RWPE2 (cell line): ENCODE results near the gene MCOLN1.

Source experiments
- ATAC-seq: fragments of 200-7000 bp; cut with Tn5 transposase; 3 replicates; pipeline ENCODE4 v1.9.1; 2021; ENCODE audit warnings: low read depth
- DNase-seq: peaks from one replicate; pipeline ENCODE4 v3.0.0-alpha.2; 2020; ENCODE audit warnings: low spot score
- H3K27ac ChIP-seq: fragments of 450-650 bp; 2 replicates; pipeline ENCODE4 v1.5.1; 2017; ENCODE audit warnings: mild to moderate bottlenecking; ENCODE audit not compliant: poor library complexity, severe bottlenecking
- H3K27me3 ChIP-seq: fragments of 250-450 bp; sonication (Bioruptor Pico); 2 replicates; pipeline ENCODE4 v1.5.1; 2021; ENCODE audit warnings: mild to moderate bottlenecking, moderate library complexity; ENCODE audit not compliant: insufficient read depth, poor library complexity, severe bottlenecking
- H3K36me3 ChIP-seq: fragments of 250-450 bp; sonication (Bioruptor Pico); 2 replicates; pipeline ENCODE4 v1.5.1; 2020; ENCODE audit warnings: low read depth, mild to moderate bottlenecking, moderate library complexity
- H3K4me1 ChIP-seq: fragments of 250-450 bp; sonication (Bioruptor Pico); 2 replicates; pipeline ENCODE4 v1.5.1; 2021; ENCODE audit warnings: mild to moderate bottlenecking, moderate library complexity; ENCODE audit not compliant: insufficient read depth, poor library complexity, severe bottlenecking
- H3K4me3 ChIP-seq: fragments of 250-450 bp; sonication (Bioruptor Pico); 2 replicates; pipeline ENCODE4 v1.5.1; 2021; ENCODE audit warnings: mild to moderate bottlenecking, moderate library complexity; ENCODE audit not compliant: severe bottlenecking
- H3K9me3 ChIP-seq: fragments of 250-450 bp; sonication (Bioruptor Pico); 2 replicates; pipeline ENCODE4 v1.5.1; 2021; ENCODE audit warnings: mild to moderate bottlenecking, moderate library complexity; ENCODE audit not compliant: severe bottlenecking
- TF ChIP-seq, protein P1 (sequence below): fragments of 450-650 bp; IDR thresholded peaks from one replicate; pipeline ENCODE4 v1.5.1; 2017; ENCODE audit warnings: mild to moderate bottlenecking, moderate library complexity; ENCODE audit not compliant: poor library complexity, severe bottlenecking

The MCOLN1 gene

DNA sequence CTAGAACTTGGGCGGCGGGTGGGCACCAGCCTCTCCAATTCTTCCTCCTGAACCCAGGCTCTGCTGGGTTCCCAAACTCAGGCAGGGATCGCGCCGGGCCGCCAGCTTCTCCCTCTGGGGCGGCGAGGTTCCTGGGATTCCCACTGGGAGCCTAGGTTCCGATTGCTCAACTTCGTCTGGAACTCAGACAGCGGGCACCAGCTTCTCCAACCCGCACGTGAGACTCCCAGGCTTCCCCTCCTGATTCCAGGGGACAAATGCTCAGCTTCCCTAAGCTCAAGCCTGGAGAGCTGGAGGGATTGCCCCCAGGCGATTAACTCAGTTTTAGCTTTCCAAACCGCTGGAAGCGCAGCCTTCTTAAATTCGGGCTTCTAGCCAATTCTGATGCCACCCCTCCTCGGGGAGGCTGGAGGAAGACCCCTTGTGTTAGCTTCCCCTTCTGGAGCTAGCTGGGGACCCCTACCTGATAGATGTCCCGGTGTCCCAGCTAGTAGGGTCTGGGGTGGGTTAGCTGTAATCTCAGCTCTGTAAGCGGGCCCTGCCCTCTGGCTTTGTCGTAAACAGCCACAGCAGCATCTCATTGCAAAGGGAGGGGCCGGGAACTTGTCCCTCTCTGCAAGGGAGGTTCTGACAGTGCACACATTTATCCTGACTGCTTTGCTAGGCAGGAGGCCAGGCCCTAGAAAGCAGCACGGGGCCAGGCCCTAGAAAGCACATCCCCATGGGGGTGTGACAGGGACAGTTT, 671 bp downstream of the MCOLN1 start:
- DNase-seq (no peak), ATAC-seq (no peak)
- Histone ChIP-seq H3K27me3 (no peaks in the 10 kb centered on the region), H3K36me3 (peaks cover 4% of the 10 kb centered on the region; the same call in 1 of the 2 replicates), H3K4me3 (peak overlapping the region; percentile 67), H3K27ac (no peak overlapping the region), H3K4me1 (no peaks in the 10 kb centered on the region), H3K9me3 (no peaks in the 10 kb centered on the region)
- TF ChIP-seq, protein P1, sequence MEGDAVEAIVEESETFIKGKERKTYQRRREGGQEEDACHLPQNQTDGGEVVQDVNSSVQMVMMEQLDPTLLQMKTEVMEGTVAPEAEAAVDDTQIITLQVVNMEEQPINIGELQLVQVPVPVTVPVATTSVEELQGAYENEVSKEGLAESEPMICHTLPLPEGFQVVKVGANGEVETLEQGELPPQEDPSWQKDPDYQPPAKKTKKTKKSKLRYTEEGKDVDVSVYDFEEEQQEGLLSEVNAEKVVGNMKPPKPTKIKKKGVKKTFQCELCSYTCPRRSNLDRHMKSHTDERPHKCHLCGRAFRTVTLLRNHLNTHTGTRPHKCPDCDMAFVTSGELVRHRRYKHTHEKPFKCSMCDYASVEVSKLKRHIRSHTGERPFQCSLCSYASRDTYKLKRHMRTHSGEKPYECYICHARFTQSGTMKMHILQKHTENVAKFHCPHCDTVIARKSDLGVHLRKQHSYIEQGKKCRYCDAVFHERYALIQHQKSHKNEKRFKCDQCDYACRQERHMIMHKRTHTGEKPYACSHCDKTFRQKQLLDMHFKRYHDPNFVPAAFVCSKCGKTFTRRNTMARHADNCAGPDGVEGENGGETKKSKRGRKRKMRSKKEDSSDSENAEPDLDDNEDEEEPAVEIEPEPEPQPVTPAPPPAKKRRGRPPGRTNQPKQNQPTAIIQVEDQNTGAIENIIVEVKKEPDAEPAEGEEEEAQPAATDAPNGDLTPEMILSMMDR: no peak

DNA sequence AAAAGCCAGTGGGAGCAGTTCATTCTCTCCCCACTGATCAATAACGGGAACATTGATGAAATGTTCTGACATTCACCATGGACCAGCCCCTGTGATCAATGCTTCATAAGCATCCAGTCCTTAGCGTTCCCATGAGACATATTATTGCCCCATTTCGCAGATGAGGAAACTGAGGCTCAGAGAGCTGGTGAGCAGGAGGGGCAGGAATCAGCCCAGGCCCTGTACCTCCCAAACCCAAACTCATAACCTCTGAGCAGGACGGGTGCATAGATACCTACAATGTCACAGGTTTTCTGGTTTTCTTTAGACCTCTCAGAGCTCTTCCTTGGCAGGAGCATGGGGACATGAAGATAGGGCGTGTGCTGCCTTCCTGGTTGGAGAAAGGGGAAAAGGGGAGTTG, 2.1 kb downstream of the MCOLN1 start:
- H3K27ac ChIP-seq: no peak overlapping the region
- no peak for ATAC-seq
- no peaks in the 10 kb centered on the region for H3K27me3 ChIP-seq
- no peaks in the 10 kb centered on the region for H3K9me3 ChIP-seq
- TF ChIP-seq, protein P1: no peak
- no peak for DNase-seq
- H3K4me3 ChIP-seq: no peak overlapping the region
- peaks cover 5% of the 10 kb centered on the region; the same call in 1 of the 2 replicates for H3K36me3 ChIP-seq
- no peaks in the 10 kb centered on the region for H3K4me1 ChIP-seq

DNA sequence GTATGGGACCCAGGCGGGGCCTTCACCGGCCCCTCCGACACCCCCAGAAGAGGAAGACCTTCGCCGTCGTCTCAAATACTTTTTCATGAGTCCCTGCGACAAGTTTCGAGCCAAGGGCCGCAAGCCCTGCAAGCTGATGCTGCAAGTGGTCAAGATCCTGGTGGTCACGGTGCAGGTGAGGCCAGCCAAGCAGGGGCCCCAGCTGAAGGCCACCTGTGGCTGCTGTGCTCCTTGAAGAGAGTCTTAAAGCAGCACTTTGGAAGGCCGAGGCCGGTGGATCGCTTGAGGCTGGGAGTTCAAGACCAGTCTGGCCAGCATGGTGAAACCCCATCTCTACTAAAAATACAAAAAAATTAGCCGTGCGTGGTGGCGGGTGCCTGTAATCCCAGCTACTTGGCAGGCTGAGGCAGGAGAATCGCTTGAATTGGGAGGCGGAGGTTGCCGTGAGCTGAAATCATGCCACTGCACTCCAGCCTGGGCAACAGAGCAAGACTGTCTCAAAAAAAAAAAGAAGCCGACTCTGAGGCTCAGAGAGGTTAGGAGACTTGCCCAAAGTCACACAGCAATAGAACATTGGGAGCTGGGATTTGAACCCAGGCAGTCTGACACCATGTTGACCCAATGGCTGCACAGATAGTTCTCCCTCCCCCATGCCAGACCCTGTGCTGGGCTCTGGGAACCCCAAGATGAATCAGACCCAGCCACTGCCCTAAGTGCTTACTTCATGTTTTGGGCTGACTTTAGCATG, 2.7 kb downstream of the MCOLN1 start:
- Histone ChIP-seq H3K27me3 (no peaks in the 10 kb centered on the region), H3K4me3 (no peak overlapping the region), H3K36me3 (peaks cover 7% of the 10 kb centered on the region; the same call in 1 of the 2 replicates), H3K27ac (no peak overlapping the region), H3K9me3 (no peaks in the 10 kb centered on the region), H3K4me1 (no peaks in the 10 kb centered on the region)
- ATAC-seq (no peak), DNase-seq (no peak)
- TF ChIP-seq, protein P1: no peak

DNA sequence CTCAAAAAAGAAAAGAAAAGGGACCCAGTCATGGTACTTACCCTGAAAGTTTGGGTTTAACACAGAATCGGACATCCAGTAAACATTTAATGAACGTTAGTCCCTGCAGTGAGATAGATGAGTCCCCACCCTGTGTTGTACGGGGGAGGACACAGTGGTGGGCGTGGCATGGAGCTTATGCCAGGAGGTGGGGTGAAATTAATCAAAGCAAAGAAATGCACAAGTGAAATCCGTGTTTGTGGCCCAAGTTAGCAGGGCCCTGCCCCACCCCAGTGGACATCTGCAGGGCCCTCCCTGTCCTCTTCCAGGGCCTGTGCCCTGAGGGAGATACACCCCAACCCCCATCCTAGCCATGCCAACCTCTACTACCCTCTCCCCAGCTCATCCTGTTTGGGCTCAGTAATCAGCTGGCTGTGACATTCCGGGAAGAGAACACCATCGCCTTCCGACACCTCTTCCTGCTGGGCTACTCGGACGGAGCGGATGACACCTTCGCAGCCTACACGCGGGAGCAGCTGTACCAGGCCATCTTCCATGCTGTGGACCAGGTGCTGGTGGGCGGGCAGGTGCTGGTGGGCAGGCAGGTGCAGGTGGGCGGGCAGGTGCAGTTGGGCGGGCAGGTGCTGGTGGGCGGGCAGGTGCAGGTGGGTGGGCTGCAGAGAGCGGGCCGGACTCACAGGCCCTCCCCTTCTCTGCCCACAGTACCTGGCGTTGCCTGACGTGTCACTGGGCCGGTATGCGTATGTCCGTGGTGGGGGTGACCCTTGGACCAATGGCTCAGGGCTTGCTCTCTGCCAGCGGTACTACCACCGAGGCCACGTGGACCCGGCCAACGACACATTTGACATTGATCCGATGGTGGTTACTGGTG, 3.9 kb downstream of the MCOLN1 start:
- H3K4me3 ChIP-seq: no peak overlapping the region

More for the DNA sequence above, 3.9 kb downstream of the MCOLN1 start:
- Histone ChIP-seq H3K9me3 (no peaks in the 10 kb centered on the region), H3K27ac (no peak overlapping the region), H3K36me3 (peaks cover 7% of the 10 kb centered on the region; the same call in 1 of the 2 replicates), H3K4me1 (no peaks in the 10 kb centered on the region), H3K27me3 (no peaks in the 10 kb centered on the region)
- ATAC-seq (no peak), DNase-seq (no peak)
- TF ChIP-seq, protein P1: no peak
